Inferior parietal cortex (tissue), 1 donor: ENCODE measurements around the gene SERPINI1.

ENCODE experiments used
- DNase-seq: peaks from one replicate; pipeline ENCODE4 v3.0.0-alpha.2; 2016; ENCODE audit errors: extremely low spot score

SERPINI1 gene

DNA sequence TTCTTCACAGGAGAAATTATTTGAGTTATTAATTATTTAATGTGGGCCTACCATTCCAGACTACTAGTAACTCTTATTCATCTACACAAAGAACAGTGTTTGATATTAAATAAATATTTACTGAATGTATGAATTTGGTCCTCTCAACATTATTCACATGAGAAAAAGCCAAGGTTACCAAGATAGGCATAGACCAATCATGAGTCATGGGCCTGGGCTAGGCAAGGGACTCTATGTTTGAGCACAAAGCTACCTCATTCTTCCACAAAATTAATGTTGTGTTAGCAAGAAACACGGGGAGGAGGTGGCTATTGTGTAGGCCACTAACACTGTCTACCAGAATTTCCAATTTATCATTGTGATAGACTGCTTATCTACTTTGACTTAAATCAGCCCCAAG lies 115.7 kb downstream of the SERPINI1 start:
- DNase-seq = no peak

DNA sequence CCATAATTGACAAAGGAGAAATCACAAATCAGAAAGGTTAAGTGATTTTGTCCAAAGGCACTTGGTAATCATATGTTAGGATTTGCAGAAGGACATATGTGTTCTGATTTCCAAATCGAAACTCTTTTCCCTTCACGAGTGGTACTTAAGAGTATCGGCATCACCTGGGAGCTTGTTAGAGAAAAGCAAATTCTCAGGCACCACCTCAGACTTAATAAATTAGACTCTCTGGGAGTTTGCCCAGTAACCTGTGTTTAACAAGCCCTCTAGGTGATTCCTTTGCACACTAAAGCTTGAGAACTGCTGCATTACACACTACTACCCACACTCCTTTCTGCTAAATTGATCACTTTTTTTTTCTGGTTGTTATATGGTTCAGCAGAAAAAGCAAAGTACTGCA lies 116.2 kb downstream of the SERPINI1 start:
- no peak for DNase-seq

DNA sequence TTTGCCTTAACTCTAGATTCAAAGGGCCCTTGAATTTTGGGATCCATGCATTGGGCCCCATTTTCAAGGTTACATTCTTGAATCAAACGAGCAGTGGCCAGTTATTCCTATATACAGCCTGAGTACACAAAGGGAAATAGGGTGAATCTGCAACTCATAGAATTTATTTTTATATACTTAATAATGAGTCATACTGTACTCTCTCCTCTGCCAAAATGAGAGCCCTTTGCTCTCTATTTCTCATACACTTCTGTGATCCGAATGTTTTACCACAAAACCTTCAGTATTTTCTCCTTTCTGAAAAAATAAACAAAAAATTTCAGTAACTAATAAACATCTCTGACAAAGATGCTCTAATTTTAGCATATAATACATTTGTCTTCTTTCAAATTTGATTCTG lies 116.7 kb downstream of the SERPINI1 start:
- DNase-seq = no peak

DNA sequence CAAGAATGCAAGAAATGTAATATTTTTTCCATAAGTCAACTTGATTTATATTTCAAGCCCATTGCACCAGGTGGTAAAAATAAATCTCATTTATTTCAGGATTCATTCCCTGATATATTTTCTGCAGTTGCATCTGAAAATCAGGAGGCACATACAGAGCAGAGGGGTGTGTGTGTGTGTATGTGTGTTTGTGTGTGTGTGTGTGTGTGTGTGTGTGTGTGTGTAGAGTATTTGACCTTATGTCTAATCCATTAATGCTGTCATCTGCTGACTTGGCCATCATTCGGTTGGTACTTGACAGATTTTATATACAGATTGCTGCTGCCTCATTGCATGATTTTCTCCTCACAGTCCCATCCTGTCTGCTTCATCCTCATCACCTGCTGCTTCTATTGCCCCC lies 118.5 kb downstream of the SERPINI1 start:
- DNase-seq = no peak

DNA sequence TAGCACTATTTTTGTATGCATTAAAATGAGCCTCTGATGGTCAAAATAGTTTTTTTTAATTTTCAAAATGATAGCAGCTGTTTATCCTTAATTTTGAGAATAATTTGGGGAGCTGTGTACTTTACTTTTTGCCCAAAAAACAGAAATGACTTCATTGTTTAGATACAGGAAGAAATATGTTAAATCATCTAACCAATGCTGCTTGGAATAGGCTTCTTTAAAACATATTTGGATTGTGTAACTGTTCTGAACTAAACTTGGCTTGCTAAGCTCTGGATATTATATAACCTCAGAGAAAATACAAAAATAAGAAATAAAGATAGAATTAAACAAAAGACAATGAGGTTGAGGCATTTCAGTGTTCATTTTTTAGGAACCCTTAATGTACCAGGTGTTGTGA lies 119.3 kb downstream of the SERPINI1 start:
- peak; percentile 59 for DNase-seq

DNA sequence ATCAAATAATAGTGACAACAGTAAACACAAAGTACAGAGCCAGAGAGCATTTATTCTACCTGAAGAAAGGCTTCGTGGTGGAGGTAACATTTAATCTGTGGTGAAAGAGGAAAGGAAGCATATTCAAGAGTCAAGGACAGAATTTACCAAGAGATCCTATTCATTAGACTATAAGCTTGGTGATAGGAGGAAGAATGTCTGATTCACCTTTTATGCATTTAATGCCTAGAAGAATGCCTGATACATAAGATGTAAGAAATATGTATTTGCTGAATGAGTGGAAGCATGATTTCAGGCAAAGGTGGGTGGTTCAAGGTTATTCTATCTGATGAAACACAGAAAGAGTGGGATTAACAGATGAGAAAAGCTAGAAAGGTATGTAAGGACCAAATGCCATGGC lies 119.8 kb downstream of the SERPINI1 start:
- no peak for DNase-seq

DNA sequence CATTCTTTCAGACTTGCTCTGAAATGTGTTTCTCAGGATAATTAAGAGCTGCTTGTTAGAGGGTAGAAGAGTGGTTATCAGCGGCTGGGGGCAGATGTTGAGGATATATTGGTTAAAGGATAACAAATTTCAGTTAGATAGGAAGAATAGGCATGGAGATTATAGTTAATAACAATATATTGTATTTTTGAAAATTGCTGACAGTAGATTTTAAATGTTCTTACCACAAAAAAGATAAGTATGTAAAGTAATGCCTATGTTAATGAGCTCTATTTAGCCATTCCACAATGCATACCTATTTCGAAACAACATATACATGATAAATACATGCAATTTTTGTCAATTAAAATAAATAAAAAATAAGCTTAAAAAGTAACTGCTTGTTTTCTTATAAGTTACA lies 123.3 kb downstream of the SERPINI1 start:
- DNase-seq = no peak

DNA sequence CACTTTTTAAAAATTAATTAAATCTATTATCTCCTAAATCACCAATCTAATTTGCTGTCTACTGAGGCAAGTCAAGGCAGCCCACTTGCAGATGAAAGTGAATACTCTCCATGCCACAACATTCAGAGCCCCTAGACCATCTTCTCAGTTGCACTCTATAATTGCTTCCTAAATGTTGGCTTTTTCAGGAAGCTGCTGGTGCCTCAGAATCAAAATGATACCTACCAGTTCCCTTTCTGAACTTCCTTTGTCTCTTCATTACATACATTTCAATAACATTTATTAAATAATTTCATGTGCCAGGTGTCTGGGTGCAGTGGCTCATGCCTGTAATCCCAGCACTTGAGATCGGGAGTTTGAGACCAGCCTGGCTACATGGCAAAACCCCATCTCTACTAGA lies 124.1 kb downstream of the SERPINI1 start:
- DNase-seq = no peak

DNA sequence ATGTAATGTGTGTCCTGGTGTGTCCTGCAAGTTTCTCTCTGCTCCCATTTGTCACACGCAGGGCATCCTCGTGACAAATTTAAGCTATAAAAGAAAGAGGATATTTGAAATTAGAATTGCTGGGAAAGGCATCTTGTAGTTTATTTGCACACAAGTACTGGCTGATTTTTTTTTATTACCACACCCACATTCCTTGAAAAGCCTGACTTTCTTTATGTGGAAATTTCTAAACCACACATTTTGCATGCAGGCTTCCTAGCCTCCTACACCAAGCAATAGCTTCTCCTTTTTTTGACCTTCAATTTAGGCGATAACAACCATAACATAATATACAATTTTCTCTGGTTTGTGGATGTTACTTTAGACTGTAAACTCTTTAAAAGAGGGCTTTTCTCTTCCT lies 126.1 kb downstream of the SERPINI1 start:
- DNase-seq = no peak

DNA sequence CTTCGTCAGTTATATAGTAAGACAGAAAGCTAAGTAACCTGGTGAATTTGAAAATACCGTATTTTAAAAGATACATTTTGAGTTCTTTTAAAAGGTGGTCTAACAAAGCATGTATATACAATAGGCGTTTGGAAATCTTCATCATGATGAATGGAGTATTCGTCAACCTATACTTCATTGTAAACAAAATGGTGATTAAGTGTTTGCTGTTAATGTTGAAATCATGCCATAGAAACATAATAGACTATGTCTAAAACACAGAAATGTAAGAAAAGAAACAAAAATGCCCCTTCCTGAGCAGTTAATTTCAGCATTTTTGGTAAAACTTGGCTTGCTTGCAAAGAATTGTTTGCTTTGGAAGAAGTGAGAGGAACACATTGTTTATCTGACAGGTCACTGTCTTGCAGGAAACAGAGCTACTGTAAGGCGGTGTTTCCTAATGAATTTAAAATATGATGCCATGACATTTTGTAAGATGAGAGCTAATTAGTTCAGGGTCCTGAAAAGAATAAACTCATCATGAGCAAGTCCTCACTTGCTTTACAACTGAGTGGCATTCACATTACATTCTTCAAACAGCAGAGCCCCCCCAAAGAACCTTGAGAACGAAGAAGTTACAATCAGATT lies 126.7 kb downstream of the SERPINI1 start:
- DNase-seq = no peak

DNA sequence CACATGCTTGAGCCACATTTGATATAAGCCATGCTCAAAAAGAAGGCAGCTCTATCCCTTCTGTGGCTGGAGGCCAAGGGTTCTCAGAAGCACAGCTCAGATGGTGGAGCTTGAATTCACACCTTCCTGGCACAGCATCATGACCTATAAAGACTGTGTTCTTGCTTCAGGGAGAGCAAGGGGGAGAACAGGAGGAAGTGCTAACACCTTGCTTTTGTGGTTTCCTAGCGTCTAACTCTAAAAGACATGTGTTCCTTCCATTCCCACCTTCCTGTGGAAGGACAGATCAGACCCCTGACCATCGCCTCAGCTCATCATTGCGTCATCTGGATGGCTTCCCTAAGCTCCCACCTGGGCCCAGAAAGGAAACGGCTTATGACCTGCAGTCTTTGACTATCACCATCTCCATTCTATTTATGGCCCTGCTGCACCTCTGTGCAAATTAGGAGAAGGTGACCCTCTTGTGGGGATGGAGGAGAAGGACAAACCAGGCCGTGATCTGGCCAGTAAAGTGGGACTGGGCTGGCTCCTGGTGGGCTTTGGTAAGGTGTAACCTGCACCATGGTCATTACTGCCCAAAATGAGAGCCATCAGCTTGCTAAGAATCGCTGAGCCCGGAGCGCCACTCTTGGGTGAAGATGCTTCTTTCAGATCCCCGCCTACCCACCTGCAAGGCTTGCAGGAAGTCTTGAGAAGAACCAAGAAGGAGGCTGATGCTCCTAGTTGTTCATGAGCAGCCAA lies 128.5 kb downstream of the SERPINI1 start:
- DNase-seq = no peak

DNA sequence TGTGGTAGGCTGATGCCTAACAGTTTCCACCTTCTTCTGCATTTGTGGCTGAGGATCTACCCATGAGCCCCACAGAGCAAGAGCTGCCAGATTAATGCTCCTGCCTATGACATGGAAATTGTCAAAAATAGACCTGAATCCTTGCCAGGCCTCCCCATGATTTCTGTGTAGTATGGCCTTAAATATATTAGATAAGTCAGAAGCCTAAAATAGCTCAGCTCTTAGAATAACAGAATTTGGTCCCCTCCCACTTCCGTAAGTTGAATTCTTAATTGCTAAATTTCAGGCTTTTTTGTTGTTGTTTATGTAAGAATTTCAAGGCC lies 129.0 kb downstream of the SERPINI1 start:
- DNase-seq = no peak

DNA sequence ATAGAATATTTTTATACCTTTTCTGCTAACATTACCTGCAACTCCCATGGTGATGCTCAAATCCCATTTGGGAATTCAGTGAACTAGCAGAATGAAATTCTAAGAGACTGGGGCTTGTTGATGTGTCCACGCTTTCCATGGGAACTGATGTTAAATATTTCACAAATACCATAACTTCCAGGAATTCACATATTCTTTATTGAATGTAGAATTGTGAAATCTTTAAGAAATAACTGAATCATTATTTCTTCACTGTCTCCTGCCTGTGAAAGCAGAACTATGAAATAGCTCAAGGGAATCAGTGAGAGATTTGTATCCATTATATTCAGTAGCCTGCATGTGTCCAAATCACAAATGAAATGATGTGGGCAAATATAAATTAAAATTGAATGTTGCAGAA lies 130.8 kb downstream of the SERPINI1 start:
- no peak for DNase-seq

DNA sequence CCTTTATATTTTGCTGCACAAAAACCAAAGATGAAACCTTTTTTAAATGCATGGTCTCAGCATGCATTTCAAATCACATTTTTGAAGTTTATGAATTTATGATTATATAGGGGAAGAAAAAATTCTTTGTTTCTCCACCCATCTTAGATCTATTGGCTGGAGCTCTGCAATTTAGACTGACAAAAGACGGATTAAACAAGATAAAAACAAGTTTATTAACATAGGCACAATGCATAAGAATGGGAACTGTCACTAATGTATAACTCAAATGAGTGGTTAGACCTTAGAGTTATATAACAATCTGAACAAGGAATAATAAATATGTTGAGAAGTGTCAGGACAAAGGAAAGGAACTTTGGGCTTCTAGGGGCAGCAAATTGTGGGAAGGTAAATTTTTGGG lies 132.5 kb downstream of the SERPINI1 start:
- no peak for DNase-seq

DNA sequence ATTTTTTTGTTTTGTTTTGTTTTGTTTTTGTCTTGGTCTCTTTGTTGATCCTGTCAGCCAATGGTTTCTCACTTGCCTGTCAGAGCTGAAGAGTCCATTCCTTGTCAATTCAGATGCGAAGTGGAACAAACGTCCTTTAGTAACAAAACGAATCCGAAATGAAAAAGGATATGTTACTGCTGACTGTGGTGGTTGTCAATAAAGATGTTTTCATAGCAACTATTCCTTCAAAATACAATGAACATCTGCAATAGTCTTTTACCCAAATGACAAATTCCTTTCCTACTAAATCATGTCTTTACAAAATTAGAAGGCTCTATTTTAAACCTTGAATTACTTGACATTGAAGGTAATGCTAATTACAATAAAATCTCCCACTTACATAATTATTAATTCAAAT lies 134.7 kb downstream of the SERPINI1 start:
- DNase-seq = no peak

DNA sequence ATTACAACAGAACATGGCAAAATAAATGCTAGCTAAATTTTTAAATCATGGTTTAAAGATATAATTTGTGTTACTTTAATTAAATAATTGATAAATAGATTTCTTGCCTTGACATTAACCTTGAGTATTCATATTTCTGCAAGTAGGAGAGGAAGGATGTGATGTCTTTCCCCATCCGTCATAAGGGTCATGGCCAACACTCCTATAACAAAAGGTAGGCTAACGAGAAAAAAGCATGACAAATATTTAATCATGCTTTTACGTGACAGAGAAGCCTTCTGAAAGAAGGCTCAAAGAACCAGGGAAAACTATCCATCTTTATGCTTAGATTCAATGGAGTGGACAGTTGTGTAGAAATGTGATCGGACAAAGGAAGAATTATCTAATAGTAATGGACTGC lies 135.2 kb downstream of the SERPINI1 start:
- no peak for DNase-seq

DNA sequence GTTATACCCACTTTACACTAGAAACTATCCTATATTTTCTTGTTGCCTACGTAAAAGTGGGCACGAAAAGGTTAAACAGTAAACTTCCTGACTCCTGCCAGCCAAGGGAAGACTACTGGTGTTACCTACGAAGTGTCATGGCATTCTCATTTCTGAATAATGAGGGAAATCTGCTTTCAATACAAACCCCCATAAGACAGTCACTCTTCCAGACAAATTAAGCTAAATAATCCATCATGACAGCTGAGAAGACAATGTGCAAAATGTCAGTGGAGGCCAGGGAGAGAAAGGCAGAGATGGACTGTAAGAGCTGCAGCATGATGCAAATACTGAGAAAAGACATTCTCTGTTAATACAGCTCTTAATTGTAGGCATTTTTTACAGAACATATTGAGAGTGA lies 136.5 kb downstream of the SERPINI1 start:
- no peak for DNase-seq

DNA sequence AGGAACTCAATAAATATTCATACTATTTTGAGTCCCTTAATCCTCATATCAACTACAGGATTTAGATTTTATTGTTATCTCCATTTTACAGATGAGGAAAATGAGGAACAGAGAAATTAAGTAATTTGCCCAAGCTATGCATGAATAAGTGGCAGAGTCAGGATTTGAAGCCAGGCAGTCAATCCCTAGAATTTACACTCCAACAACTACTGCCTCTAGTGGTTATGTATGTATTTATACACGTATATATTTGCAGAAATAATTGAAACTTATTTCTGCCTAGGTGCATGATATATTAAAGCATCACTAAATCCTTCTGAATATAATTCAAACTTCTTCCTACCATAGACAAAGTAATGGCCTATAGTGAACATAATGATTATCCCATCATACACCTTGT lies 137.4 kb downstream of the SERPINI1 start:
- no peak for DNase-seq

DNA sequence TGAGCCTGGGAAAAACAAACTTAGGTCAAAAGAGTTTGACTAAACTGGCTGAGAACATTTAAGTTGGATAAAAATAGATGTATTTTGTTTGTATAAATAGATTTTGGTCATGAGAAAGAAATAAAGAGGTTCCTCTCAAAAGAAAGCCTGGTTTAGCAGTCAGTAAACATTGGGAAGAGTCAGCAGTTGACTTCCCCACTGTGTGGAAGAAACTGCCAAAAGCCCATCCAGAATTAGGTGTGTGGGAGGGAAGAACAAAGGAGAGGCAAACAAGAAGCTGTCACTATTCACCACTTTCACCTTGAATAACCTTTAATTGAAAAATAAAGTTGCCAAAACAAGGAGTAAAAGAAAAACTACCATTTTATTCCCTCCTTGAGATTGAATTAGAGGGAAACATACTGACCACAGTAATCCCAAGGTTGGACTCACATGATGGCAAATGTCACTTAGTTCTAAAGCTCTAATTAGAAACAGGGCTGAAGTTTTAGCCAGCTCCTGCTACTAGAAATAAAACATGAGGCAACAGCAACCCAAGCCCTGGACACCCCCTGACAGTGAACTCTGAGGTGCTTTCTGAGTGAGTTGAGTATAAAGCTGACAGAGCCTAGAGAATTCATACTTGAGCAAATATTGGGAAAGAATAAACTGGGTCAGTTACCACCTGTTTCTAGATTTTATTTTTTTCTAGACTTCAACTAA lies 139.3 kb downstream of the SERPINI1 start:
- no peak for DNase-seq
